Activated T-helper 1 cell treated with anti-CD3 and anti-CD28 coated beads, Interleukin-12 subunit alpha, Interleukin-12 subunit beta, Interleukin-2, Interleukin-4 antibody, amounts not matched to agents 30 ng/mL and 10 ng/mL and 1 ng/mL, durations not matched to agents 14 hours and 24 hours and 36 hours (primary cell): ENCODE results near the gene FIGNL2. TPM values are rescaled to one million over a fixed set of nuclear protein-coding genes. Genes with fewer than 3 reads are reported as not detected.

Source experiments
- DNase-seq: peaks from one replicate; pipeline ENCODE4 v3.0.0; 2021; ENCODE audit warnings: low spot score
- H3K27ac Mint-ChIP-seq: one replicate; pipeline ENCODE4 v1.8.0; 2021; ENCODE audit warnings: mild to moderate bottlenecking, mixed read lengths
- H3K27me3 Mint-ChIP-seq: one replicate; pipeline ENCODE4 v1.8.0; 2022; ENCODE audit warnings: mild to moderate bottlenecking, moderate library complexity, mixed read lengths; ENCODE audit not compliant: insufficient read depth
- H3K36me3 Mint-ChIP-seq: one replicate; pipeline ENCODE4 v1.8.0; 2021; ENCODE audit warnings: low read depth, mixed read lengths
- H3K4me1 Mint-ChIP-seq: one replicate; pipeline ENCODE4 v1.8.0; 2021; ENCODE audit warnings: low read depth, mixed read lengths
- H3K4me3 Mint-ChIP-seq: one replicate; pipeline ENCODE4 v1.8.0; 2021; ENCODE audit warnings: mild to moderate bottlenecking, moderate library complexity, mixed read lengths
- H3K9me3 Mint-ChIP-seq: one replicate; pipeline ENCODE4 v1.8.0; 2021; ENCODE audit warnings: mixed read lengths
- intact Hi-C: fragments of 100-400 bp; cut with micrococcal nuclease; formaldehyde crosslinking; loops from one replicate; pipeline ENCODE4 v1.15.1; 2024
- total RNA-seq: library from RNA; stranded (reverse); gene quantifications from 2 replicates; pipeline ENCODE4 v1.2.3, GENCODE V29; 2022

FIGNL2 gene
- 0.15 and 0.18 TPM in 2 replicates for total RNA-seq

GRCh38 chr12:51848326-51848727 is at the start of gene FIGNL2:
FIGNL2 (minus strand) TSS chr12:51848718; CDS start chr12:51822413, 26,305 bp downstream.
- DNase-seq = no peak
- Mint-ChIP-seq H3K4me1 (peaks cover 14% of the 10 kb centered on the region), H3K36me3 (no peaks in the 10 kb centered on the region), H3K4me3 (no peak within 1 kb of the TSS), H3K27me3 (peaks cover 42% of the 10 kb centered on the region), H3K27ac (no peak within 1 kb of the TSS), H3K9me3 (no peaks in the 10 kb centered on the region)
- intact Hi-C loops = no loop called here

GRCh38 chr12:51897181-51897580 is 48.7 kb upstream of the FIGNL2 start:
- Mint-ChIP-seq H3K36me3 (no peaks in the 10 kb centered on the region), H3K27me3 (peaks cover 7% of the 10 kb centered on the region), H3K9me3 (no peaks in the 10 kb centered on the region), H3K27ac (no peak overlapping the region), H3K4me3 (no peak overlapping the region), H3K4me1 (no peaks in the 10 kb centered on the region)
- DNase-seq = no peak
- intact Hi-C loops = no loop called here

GRCh38 chr12:51896236-51896635 is 47.7 kb upstream of the FIGNL2 start:
- Mint-ChIP-seq H3K36me3 (no peaks in the 10 kb centered on the region), H3K27ac (no peak overlapping the region), H3K4me1 (no peaks in the 10 kb centered on the region), H3K27me3 (peaks cover 7% of the 10 kb centered on the region), H3K9me3 (no peaks in the 10 kb centered on the region), H3K4me3 (no peak overlapping the region)
- DNase-seq = no peak
- intact Hi-C loops = no loop called here

- Mint-ChIP-seq H3K27ac (no peak overlapping the region), H3K4me3 (no peak overlapping the region), H3K27me3 (peaks cover 7% of the 10 kb centered on the region), H3K4me1 (no peaks in the 10 kb centered on the region), H3K36me3 (no peaks in the 10 kb centered on the region), H3K9me3 (no peaks in the 10 kb centered on the region)
- no peak for DNase-seq
- intact Hi-C loops = no loop called here
Measured at GRCh38 chr12:51895378-51896135, 47.0 kb upstream of the FIGNL2 start.

GRCh38 chr12:51893786-51894185 is 45.3 kb upstream of the FIGNL2 start:
- no peak overlapping the region for H3K27ac Mint-ChIP-seq
- peaks cover 7% of the 10 kb centered on the region for H3K27me3 Mint-ChIP-seq
- DNase-seq = no peak
- H3K4me3 Mint-ChIP-seq = no peak overlapping the region
- H3K9me3 Mint-ChIP-seq = no peaks in the 10 kb centered on the region
- H3K36me3 Mint-ChIP-seq = no peaks in the 10 kb centered on the region
- no peaks in the 10 kb centered on the region for H3K4me1 Mint-ChIP-seq
- intact Hi-C loops = no loop called here

GRCh38 chr12:51891843-51892242 is 43.3 kb upstream of the FIGNL2 start:
- Mint-ChIP-seq H3K9me3 (no peaks in the 10 kb centered on the region), H3K4me1 (no peaks in the 10 kb centered on the region), H3K27ac (no peak overlapping the region), H3K4me3 (no peak overlapping the region), H3K36me3 (no peaks in the 10 kb centered on the region), H3K27me3 (peaks cover 7% of the 10 kb centered on the region)
- DNase-seq = no peak
- intact Hi-C loops = loop anchor here (1.0 kb wide), 1 partner anchor 88 kb away; no protein-coding TSS in a partner anchor

- intact Hi-C loops = no loop called here
- DNase-seq = no peak
- H3K27ac Mint-ChIP-seq = no peak overlapping the region
- no peaks in the 10 kb centered on the region for H3K9me3 Mint-ChIP-seq
- no peaks in the 10 kb centered on the region for H3K36me3 Mint-ChIP-seq
- H3K27me3 Mint-ChIP-seq = peaks cover 7% of the 10 kb centered on the region
- H3K4me1 Mint-ChIP-seq = peaks cover 10% of the 10 kb centered on the region
- no peak overlapping the region for H3K4me3 Mint-ChIP-seq
Measured at GRCh38 chr12:51890511-51891171, 42.1 kb upstream of the FIGNL2 start.

GRCh38 chr12:51890133-51890464 is 41.6 kb upstream of the FIGNL2 start:
- intact Hi-C loops = no loop called here
- Mint-ChIP-seq H3K27ac (no peak overlapping the region), H3K4me1 (peaks cover 10% of the 10 kb centered on the region), H3K27me3 (peaks cover 7% of the 10 kb centered on the region), H3K4me3 (no peak overlapping the region), H3K36me3 (no peaks in the 10 kb centered on the region), H3K9me3 (no peaks in the 10 kb centered on the region)
- no peak for DNase-seq

- H3K9me3 Mint-ChIP-seq = no peaks in the 10 kb centered on the region
- no peak overlapping the region for H3K27ac Mint-ChIP-seq
- intact Hi-C loops = no loop called here
Measured at GRCh38 chr12:51889216-51890132, 41.0 kb upstream of the FIGNL2 start.

GRCh38 chr12:51888316-51889215 is 40.0 kb upstream of the FIGNL2 start:
- Mint-ChIP-seq H3K4me1 (peaks cover 10% of the 10 kb centered on the region), H3K27me3 (peaks cover 4% of the 10 kb centered on the region), H3K36me3 (no peaks in the 10 kb centered on the region), H3K4me3 (no peak overlapping the region), H3K27ac (no peak overlapping the region), H3K9me3 (no peaks in the 10 kb centered on the region)
- intact Hi-C loops = no loop called here
- DNase-seq = no peak

More at GRCh38 chr12:51889216-51890132, 41.0 kb upstream of the FIGNL2 start:
- DNase-seq = no peak
- peaks cover 10% of the 10 kb centered on the region for H3K4me1 Mint-ChIP-seq
- H3K27me3 Mint-ChIP-seq = peaks cover 4% of the 10 kb centered on the region
- H3K36me3 Mint-ChIP-seq = no peaks in the 10 kb centered on the region
- no peak overlapping the region for H3K4me3 Mint-ChIP-seq

- peaks cover 1% of the 10 kb centered on the region for H3K27me3 Mint-ChIP-seq
- peaks cover 10% of the 10 kb centered on the region for H3K4me1 Mint-ChIP-seq
- no peak within 1 kb of the TSS for H3K27ac Mint-ChIP-seq
- no peak within 1 kb of the TSS for H3K4me3 Mint-ChIP-seq
- H3K9me3 Mint-ChIP-seq = no peaks in the 10 kb centered on the region
- intact Hi-C loops = no loop called here
- no peaks in the 10 kb centered on the region for H3K36me3 Mint-ChIP-seq
- no peak for DNase-seq
Measured at GRCh38 chr12:51887476-51888315, 39.2 kb upstream of the FIGNL2 start, which contains the start of gene ANKRD33. ANKRD33 (plus strand) TSS chr12:51888103; CDS start chr12:51888187, 84 bp downstream.
